Natural killer cell (primary cell): Measurements from ENCODE around the gene DLGAP4. TPM values are rescaled to one million over a fixed set of nuclear protein-coding genes. Genes with fewer than 3 reads are reported as not detected.

Experiments used
- ATAC-seq, 3 donors: fragments of 150-1000 bp in 2 of 3; fragments of 200-7000 bp in 1 of 3; cut with Tn5 transposase; 1 replicate in 1 of 3; 2 replicates in 2 of 3; pipeline ENCODE4 v1.10.0; 2021; ENCODE audit warnings: mild to moderate bottlenecking in 2 of 3, moderate library complexity in 2 of 3
- DNase-seq, 2 donors: peaks; one replicate each; pipeline versions ENCODE4 v3.0.0 to v3.0.0-alpha.2; 2013 to 2021; ENCODE audit warnings: mixed read lengths in 1 of 2
- H3K27ac ChIP-seq: one replicate; pipeline ENCODE4 v1.5.1; 2013; ENCODE audit warnings: mild to moderate bottlenecking, low read length
- H3K27me3 ChIP-seq: one replicate; pipeline ENCODE4 v1.6.1; 2013; ENCODE audit warnings: low read length; ENCODE audit not compliant: control insufficient read depth, insufficient read depth
- H3K36me3 ChIP-seq: one replicate; pipeline ENCODE4 v1.6.1; 2013; ENCODE audit warnings: low read length; ENCODE audit not compliant: control insufficient read depth, insufficient read depth
- H3K4me1 ChIP-seq: one replicate; pipeline ENCODE4 v1.6.1; 2013; ENCODE audit warnings: low read length; ENCODE audit not compliant: control insufficient read depth, insufficient read depth
- H3K4me3 ChIP-seq: one replicate; pipeline ENCODE4 v1.5.1; 2013; ENCODE audit warnings: low read length
- H3K9me3 ChIP-seq: one replicate; pipeline ENCODE4 v1.6.1; 2013; ENCODE audit warnings: low read length; ENCODE audit not compliant: control insufficient read depth, insufficient read depth
- H3K27ac Mint-ChIP-seq, 2 donors: one replicate each; pipeline ENCODE4 v1.8.0; 2022; ENCODE audit warnings: mild to moderate bottlenecking in 2 of 2, mixed read lengths in 2 of 2, moderate library complexity in 1 of 2
- H3K27me3 Mint-ChIP-seq, 2 donors: one replicate each; pipeline ENCODE4 v1.8.0; 2022; ENCODE audit warnings: low read depth in 2 of 2, mixed read lengths in 2 of 2
- H3K36me3 Mint-ChIP-seq: one replicate; pipeline ENCODE4 v1.8.0; 2022; ENCODE audit warnings: mixed read lengths
- H3K4me1 Mint-ChIP-seq, 2 donors: one replicate each; pipeline ENCODE4 v1.8.0; 2022; ENCODE audit warnings: mixed read lengths in 2 of 2
- H3K4me3 Mint-ChIP-seq: one replicate; pipeline ENCODE4 v1.8.0; 2022; ENCODE audit warnings: mild to moderate bottlenecking, moderate library complexity, mixed read lengths
- H3K9me3 Mint-ChIP-seq, 2 donors: one replicate each; pipeline ENCODE4 v1.8.0; 2022; ENCODE audit warnings: mixed read lengths in 2 of 2
- CTCF ChIP-seq: fragments of 200-600 bp; IDR thresholded peaks from one replicate; pipeline ENCODE4 v1.8.0; 2022; ENCODE audit warnings: antibody characterized with exemption
- WGBS: methylation state at CpG from one replicate; pipeline ENCODE4 v1.1.7; 2013; ENCODE audit warnings: missing lambda C conversion rate; ENCODE audit not compliant: insufficient coverage; 5-methylcytosine and 5-hydroxymethylcytosine counted together
- intact Hi-C: fragments of 100-400 bp; cut with micrococcal nuclease; formaldehyde crosslinking; loops from one replicate; pipeline ENCODE4 v1.14.2; 2022
- total RNA-seq, 4 donors: library from RNA; stranded (reverse); fragments of 120-200 nt in 1 of 4; gene quantifications; one replicate each; pipeline versions ENCODE4 v1.2.3 to v1.2.4, GENCODE V29; 2013 to 2022

Gene DLGAP4
- total RNA-seq, 3 donors from 2014 or later (not counting 1 experiment from before 2014, with no cell fraction given) = 47.9 to 51.6 (median 51.2) TPM

- H3K27ac ChIP-seq = no peak overlapping the region
- H3K4me3 ChIP-seq = no peak overlapping the region
- H3K27me3 ChIP-seq = peaks cover 2% of the 10 kb centered on the region
- no peaks in the 10 kb centered on the region for H3K36me3 Mint-ChIP-seq
- no peaks in the 10 kb centered on the region for H3K4me1 Mint-ChIP-seq
- H3K36me3 ChIP-seq = no peaks in the 10 kb centered on the region
- WGBS = 85% methylated on average over 10 of the region's 11 CpGs
- no peak for DNase-seq
- H3K9me3 ChIP-seq = no peaks in the 10 kb centered on the region
- intact Hi-C loops = no loop called here
- no peak for ATAC-seq
- no peak for TF ChIP-seq CTCF
- no peak overlapping the region for H3K27ac Mint-ChIP-seq
- peaks cover 20 to 36% of the 10 kb centered on the region in 2 donors for H3K27me3 Mint-ChIP-seq
- no peaks in the 10 kb centered on the region for H3K9me3 Mint-ChIP-seq
- H3K4me3 Mint-ChIP-seq = no peak overlapping the region
- no peaks in the 10 kb centered on the region for H3K4me1 ChIP-seq
Observed at GRCh38 chr20:36285746-36286447, 20.2 kb upstream of the DLGAP4 start.

GRCh38 chr20:36297656-36298055, 8.5 kb upstream of the DLGAP4 start:
- no peak for TF ChIP-seq CTCF
- ATAC-seq (no peak), DNase-seq (no peak)
- Histone ChIP-seq H3K36me3 (no peaks in the 10 kb centered on the region), H3K4me3 (no peak overlapping the region), H3K9me3 (no peaks in the 10 kb centered on the region), H3K27me3 (peaks cover 5% of the 10 kb centered on the region), H3K4me1 (no peaks in the 10 kb centered on the region), H3K27ac (no peak overlapping the region)
- Mint-ChIP-seq H3K4me3 (no peak overlapping the region), H3K36me3 (no peaks in the 10 kb centered on the region), H3K4me1 (no peaks in the 10 kb centered on the region), H3K27me3 (peaks cover 37 to 38% of the 10 kb centered on the region in 2 donors), H3K9me3 (no peaks in the 10 kb centered on the region), H3K27ac (no peak overlapping the region)
- WGBS = 62% methylated on average over 4 of the region's 5 CpGs
- intact Hi-C loops = no loop called here

GRCh38 chr20:36298061-36298460, 8.1 kb upstream of the DLGAP4 start:
- H3K27me3 ChIP-seq = peaks cover 5% of the 10 kb centered on the region
- H3K9me3 Mint-ChIP-seq = no peaks in the 10 kb centered on the region
- H3K36me3 ChIP-seq = no peaks in the 10 kb centered on the region
- H3K4me3 ChIP-seq = no peak overlapping the region
- no peak for TF ChIP-seq CTCF
- H3K27ac Mint-ChIP-seq = no peak overlapping the region
- DNase-seq (no peak), ATAC-seq (no peak)
- no peaks in the 10 kb centered on the region for H3K9me3 ChIP-seq
- H3K4me3 Mint-ChIP-seq = no peak overlapping the region
- no peaks in the 10 kb centered on the region for H3K36me3 Mint-ChIP-seq
- H3K4me1 ChIP-seq = no peaks in the 10 kb centered on the region
- WGBS = 88% methylated on average over 3 of the region's 3 CpGs
- peaks cover 40 to 42% of the 10 kb centered on the region in 2 donors for H3K27me3 Mint-ChIP-seq
- H3K27ac ChIP-seq = no peak overlapping the region
- intact Hi-C loops = no loop called here
- H3K4me1 Mint-ChIP-seq = no peaks in the 10 kb centered on the region
